ENCODE measurements around the gene MPL.
"Not testable (repeated sequence)": the region's sequence is repeated elsewhere in the genome, so short reads cannot be mapped to it uniquely, and the experiment has no call there.

The MPL gene

DNA sequence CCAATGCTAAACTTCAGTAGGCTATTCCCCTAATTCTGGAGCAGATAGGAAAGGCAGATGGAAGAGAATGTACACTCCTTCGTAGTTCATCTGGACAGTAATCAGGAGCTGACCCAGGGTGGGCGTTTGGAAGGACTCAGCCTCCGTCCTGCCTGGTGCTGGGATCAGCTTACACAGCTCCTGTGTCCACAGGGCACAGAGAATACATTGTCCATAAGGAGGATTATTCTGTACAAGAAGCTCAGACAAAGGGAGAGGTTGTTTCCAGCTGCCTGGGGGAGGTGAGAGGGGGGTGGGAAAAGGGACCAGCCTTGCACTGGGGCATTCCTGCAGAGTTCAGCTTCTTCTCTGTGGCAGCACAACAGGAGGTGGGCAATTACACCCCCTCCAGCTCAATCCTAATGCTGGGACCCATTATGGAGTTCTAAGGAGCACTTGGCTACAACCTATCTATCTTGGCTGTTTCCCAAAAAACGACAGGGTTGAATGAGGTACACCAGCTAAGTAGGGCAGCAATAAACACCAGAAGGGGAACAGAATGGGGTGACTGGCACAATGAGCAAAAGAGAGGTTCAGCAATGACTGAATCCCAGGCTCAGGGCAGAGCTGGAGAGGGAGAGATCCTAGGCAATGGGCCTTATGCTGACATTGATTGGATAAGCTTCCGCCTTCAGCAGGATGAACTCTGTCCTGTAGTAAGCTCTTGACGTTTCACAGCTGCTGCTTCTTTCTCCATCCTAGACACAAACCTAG is 44.6 kb downstream of the MPL start:
- peak in 1 of 2 experiments; percentile 29 for DNase-seq

DNA sequence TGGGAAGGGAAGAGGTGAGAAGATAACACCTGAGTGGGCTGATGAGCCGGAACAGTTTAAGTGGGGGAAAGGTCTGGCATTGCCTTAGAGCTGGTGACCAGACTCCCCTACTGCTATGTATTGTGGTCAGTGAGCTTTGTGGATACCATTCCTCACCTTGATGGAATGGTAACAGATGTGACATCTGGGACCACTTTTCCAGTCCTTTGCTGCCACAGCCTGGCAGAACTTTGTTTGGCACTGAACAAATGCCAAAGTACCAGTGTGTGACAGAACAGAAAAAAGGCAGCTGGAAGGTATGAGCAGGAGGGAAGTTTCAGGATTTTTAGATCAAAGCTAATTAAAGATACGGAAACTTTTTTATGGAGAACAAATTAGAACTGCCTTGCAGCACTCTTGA is 45.8 kb downstream of the MPL start:
- DNase-seq = no peak

DNA sequence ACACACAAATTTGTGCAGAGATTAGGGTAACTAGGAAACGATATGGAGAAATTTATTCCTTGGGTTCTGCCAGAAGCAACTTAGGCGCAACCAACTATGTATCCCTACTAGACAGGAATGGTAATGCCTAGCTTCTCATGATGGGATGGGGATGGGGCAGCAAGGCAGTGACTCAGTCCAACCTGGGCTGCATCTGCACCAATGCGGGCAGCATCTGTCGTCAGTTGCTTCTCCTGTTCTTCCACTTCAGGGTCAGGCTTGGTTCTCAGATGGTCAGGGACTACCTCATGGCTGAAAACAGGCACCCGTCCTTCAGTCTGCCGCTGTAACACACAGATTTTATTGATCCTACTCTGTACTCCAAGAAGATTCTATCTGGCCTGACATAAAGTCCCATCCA is 49.1 kb downstream of the MPL start:
- DNase-seq = no peak

DNA sequence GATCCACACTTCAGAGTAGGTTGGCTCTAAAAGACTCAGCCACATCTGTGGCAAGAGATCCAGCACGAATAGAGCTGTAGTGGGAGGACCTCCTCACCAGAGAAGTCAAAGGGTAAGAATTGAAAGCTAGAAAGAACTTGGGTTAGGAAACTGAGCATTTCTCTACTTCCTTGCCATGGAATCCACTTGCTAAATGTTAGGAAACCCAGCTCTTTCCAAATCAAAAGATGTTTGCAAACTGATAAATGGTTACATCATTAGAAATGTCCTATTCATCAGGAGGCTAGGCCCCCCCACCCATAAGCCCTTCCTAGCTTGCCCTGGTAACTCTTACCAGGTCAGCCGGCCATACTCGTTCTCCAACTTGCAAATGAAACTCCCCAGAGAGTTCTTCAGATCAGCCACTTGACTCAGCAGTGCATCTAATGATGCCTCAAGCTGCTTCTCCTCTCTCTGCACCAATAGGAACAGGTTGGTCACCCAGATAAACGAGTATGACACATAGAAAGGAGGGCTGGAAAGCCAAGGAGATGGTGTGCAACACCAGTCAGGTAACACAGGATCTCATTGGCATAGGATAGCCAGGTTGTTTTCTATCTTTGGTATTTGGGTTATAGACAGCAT is 50.5 kb downstream of the MPL start:
- no peak for DNase-seq

DNA sequence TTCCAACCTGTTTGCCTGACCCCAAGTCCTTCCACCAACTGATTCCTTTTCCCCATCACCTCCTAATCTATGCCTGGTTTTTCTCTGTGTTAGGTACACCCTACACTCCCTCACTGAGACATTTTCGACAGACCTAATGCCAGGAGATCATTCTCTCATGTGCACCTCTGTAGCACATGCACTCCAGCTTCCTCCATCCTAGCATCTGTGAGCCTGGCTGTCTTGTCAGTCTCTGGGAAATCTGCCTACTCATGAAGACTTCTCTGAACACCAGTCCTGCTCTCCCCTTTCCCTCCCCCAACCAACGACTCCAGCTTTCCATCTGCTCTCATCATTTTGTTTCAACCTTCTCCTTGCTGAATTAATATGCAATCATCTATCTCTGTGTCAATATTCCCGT is 51.0 kb downstream of the MPL start:
- DNase-seq = no peak

DNA sequence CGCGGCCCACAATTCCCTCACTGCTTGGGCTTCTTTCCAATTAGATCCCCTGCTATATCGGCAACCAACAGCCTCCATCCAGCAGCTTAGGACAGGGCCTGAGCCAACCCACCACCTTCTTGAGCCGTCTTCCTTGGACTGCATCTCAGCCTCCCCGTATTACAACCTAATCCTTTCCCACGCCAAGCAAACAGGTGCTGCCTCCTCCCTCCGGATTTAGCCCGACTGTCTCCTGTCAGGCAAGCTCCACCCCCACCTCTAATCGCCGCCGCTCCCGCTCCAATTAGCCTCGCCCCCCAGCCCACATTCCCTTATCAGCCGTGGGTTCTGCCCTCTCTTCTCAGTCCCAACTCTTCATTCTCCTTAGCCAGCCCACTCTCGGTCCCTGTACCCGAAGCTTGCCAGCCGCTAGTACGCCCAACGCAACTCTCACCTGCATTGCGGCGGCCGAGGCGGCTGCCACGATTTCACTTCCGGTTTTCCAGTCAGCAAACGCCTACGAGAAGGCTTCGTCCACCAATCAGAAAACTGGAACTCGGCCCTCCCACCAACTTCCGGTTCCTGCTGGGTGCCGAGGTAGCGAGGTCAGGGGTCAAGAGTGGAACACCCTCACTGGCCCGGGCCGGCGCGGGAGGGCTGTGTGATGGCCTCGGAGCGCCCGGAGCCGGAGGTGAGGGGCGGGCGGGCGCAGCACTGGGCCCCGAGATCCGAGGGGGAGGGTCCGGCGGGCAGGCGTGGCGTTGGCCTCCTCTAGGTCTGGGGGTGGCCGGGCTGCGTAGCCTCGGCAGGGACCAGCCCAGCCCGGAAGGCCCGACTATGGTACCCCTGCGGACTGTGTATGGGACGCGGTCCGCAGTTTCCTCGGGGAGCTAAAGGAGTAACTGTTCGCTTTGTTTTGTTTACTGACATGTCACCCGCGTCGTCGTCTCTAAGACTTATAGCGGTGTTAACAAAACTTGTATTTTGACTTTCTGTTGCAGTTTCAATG is 52.0 kb downstream of the MPL start, which contains the start of the genes MED8 and SZT2:
TSS of gene MED8 (minus strand) at position 475 of the 988 bp plus-strand sequence. CDS start at position 439, 36 bp downstream.
TSS of gene SZT2 (plus strand) at position 574 of the 988 bp plus-strand sequence. CDS start at position 644, 70 bp downstream.
- DNase-seq = peak; percentile 23 to 87

DNA sequence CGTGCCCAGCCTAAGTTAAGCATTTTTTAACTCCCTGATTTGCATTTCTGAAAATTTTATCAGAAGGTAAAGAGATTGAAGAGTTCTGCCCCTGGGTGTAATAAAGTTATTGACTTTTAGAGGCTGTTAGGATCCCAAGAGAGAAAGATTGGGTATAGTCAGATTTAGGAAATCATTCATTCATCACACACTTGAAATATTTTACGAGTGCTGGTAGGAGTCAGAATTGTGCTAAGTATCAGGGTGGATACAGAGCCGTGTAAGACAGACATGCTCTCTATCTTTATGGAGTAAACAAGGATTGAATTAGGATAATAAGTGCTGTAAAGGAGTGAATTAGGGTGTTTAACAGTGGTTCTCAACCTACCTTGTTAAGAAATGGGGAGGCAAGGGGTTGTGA is 55.1 kb downstream of the MPL start:
- DNase-seq = no peak

DNA sequence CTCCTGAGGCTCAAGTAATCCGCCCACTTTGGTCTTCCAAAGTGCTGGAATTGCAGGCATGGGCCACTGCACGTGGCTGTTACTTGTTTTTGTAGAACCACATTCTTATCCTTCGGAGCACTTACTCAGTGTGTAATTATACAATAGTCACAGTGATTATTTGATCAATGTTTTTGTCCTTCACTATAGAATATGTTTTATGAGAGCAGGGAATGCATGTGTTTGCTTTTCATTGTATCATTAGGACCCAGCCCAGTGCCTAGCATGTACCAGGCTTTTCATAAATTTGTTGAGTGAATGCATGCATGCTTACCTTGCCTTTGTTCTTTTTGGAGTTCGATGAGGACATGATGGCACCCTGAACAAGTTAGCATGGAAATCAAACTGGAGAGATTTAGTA is 57.9 kb downstream of the MPL start:
- no peak for DNase-seq

DNA sequence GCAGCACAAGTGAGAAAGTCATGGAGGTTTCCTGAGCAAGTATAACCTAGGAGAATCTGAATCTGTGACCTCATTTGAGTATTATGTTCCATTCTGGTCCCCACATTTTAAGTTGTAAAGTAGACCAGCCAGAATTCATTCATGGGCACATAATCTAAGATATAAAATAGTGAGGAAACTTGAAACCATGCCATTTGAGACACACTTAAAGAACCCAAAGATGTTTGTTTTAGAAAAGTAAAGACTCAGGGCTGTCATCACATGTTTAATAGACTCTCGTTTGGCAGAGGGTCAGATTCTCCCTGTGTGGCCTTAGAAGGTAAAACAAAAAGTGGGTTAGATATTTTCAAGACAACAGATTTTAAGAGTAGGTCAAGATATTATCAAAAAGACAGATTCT is 58.4 kb downstream of the MPL start:
- no peak for DNase-seq

DNA sequence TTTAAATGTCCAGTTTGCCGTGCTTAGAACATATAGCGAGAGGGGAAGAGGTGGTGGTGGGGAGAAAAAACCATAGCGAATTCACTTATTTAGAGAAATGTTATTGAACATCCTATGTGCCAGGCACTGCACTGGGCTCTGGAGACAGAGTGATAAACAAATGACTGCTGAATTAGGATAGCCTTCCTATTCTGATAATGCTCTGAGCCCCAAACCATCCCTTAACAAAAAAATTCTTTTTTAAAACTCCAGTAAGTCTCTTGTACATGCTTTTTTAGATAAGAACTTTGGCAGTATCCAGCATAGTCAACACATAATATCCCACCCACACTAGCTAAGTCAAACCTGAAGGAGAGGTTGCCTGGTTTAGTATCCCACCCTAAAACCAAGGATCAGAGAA is 60.6 kb downstream of the MPL start:
- no peak for DNase-seq

DNA sequence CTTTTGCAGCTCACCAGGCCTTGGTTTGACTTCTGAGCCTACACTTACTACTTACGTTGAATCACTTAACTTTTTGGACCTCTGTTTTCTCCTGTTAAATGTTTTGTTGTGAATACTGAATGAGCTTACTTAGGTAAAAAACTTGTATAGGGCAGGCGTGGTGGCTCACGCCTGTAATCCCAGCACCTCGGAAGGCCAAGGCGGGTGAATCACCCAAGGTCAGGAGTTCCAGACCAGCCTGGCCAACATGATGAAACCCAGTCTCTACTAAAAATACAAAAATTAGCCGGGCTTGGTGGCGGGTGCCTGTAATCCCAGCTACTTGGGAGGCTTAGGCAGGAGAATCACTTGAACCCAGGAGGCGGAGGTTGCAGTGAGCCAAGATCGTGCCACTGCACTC is 62.8 kb downstream of the MPL start:
- not testable (repeated sequence) for DNase-seq

DNA sequence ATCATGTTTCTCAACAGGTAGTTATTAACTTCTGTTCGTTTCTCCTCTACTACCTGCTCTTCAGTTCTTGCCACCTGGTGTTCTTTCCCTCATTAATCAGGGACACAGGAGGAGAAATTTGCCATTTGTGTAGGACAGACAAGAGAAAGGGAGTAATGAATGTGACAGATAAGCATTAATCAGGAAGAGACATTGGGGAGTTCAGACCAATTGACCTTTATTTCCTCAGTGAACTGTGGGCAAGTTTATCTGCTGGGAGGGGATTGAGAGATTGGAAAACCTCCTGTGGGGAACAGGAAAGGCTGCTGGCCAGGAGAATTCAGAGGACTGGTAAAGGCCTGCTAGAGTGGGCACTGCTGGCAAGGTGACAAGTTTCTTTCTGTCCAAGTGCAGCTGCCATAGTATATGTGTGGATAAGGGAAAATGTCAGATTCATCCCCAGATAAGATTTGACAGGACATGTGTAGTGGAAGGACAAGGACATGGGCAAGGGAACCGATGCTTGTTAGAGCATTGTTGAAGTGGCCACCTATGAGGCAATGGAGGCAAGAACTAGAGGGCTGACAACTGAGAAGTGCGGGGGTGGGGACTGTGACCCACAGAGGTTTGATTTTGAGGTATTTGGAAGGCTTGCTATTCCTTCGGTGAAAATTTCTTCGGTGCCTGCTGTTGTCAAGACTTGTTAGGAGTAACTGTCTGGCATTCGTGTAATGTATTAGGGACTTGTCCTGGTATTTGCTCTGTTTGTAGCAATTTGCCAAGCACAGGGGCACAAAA is 64.7 kb downstream of the MPL start:
- no peak for DNase-seq
